Measurements from ENCODE around the gene TTC12. TPM values are rescaled to one million over a fixed set of nuclear protein-coding genes. Genes with fewer than 3 reads are reported as not detected.
A peak's percentile ranks its signal among the peaks of the same experiment; 100 is the strongest.

The TTC12 gene
- total and polyA plus RNA-seq, 2 donors from 2014 or later = 16.7 to 34.4 TPM

GRCh38 chr11:113315811-113316210 lies 1.4 kb downstream of the TTC12 start:
- peak in 2 of 5 donors; percentile 18 to 64 for DNase-seq
- no peak for FAIRE-seq
- intact Hi-C loops (cut with DNase I) = no loop called here
- Histone ChIP-seq H3K4me3 (ENCODE audit: low read length in 3 of 3) (peak overlapping the region in 1 of 3 donors; percentile 85), H3K27me3 (ENCODE audit: control insufficient read depth, insufficient read depth, low read length) (no peaks in the 10 kb centered on the region), H3K9ac (ENCODE audit: low read length in 3 of 3) (peak overlapping the region in 1 of 3 donors; percentile 83), H3K9me3 (ENCODE audit: control insufficient read depth in 2 of 3, insufficient read depth in 1 of 3, low read length in 3 of 3) (peaks cover 0 to 2% (median 0%) of the 10 kb centered on the region in 3 donors), H3K4me1 (ENCODE audit: control insufficient read depth in 2 of 3, insufficient read depth in 2 of 3, low read depth in 1 of 3, low read length in 3 of 3) (peaks cover 0 to 5% (median 2%) of the 10 kb centered on the region in 3 donors), H3K36me3 (ENCODE audit: control insufficient read depth in 2 of 3, insufficient read depth in 3 of 3, low read length in 3 of 3) (no peaks in the 10 kb centered on the region), H3K27ac (ENCODE audit: low read depth in 2 of 2, low read length in 2 of 2) (no peak overlapping the region)
- no peak for TF ChIP-seq CTCF (IDR thresholded peaks at IDR 0.05; ENCODE audit: borderline replicate concordance, extremely low read depth, insufficient read depth)

DNA sequence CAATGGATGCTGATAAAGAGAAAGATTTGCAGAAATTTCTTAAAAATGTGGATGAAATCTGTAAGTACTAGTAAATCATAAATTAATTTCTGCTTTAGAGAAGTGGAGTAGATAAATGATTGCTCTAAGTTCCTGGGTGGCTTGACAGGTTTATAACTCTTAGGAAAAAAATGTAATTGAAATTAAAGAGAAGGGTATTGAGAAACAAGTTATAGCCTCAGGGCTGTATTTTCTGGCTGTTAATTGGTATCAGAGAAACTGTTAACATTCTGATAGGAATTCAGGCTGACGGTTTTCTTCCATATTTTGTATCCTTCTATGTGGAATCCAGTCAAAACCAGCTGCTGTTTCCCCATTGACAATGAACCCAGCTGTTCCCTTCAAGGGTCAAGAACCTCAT lies 1.9 kb downstream of the TTC12 start:
- Histone ChIP-seq H3K27me3 (ENCODE audit: control insufficient read depth, insufficient read depth, low read length) (no peaks in the 10 kb centered on the region), H3K36me3 (ENCODE audit: control insufficient read depth in 2 of 3, insufficient read depth in 3 of 3, low read length in 3 of 3) (no peaks in the 10 kb centered on the region), H3K4me3 (ENCODE audit: low read length in 3 of 3) (no peak overlapping the region), H3K4me1 (ENCODE audit: control insufficient read depth in 2 of 3, insufficient read depth in 2 of 3, low read depth in 1 of 3, low read length in 3 of 3) (peaks cover 0 to 5% (median 2%) of the 10 kb centered on the region in 3 donors), H3K9me3 (ENCODE audit: control insufficient read depth in 2 of 3, insufficient read depth in 1 of 3, low read length in 3 of 3) (peaks cover 0 to 2% (median 0%) of the 10 kb centered on the region in 3 donors), H3K9ac (ENCODE audit: low read length in 3 of 3) (no peak overlapping the region), H3K27ac (ENCODE audit: low read depth in 2 of 2, low read length in 2 of 2) (no peak overlapping the region)
- DNase-seq = no peak
- FAIRE-seq = no peak
- intact Hi-C loops (cut with DNase I) = no loop called here
- TF ChIP-seq CTCF (IDR thresholded peaks at IDR 0.05; ENCODE audit: borderline replicate concordance, extremely low read depth, insufficient read depth) = no peak

DNA sequence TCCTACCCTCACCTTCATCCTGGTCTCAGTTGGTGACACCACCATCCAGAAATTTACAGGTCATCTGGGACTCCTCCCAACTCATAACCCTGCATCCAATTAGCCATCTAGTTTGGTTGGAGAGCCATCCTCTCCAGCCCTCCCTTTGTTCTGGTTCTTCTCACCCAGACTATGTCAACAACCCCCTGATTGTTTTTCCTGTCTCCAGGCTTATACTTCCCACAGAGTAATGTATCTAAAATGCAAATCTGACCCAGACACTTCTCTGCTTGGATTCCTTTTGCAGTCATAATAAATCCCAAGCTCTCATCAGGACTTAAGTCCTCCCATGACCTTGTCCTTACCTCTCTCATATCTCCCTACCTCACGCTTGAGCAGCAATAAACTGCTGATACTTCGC lies 3.0 kb downstream of the TTC12 start:
- Histone ChIP-seq H3K4me1 (ENCODE audit: control insufficient read depth in 2 of 3, insufficient read depth in 2 of 3, low read depth in 1 of 3, low read length in 3 of 3) (peaks cover 0 to 5% (median 2%) of the 10 kb centered on the region in 3 donors), H3K27me3 (ENCODE audit: control insufficient read depth, insufficient read depth, low read length) (no peaks in the 10 kb centered on the region), H3K4me3 (ENCODE audit: low read length in 3 of 3) (no peak overlapping the region), H3K36me3 (ENCODE audit: control insufficient read depth in 2 of 3, insufficient read depth in 3 of 3, low read length in 3 of 3) (no peaks in the 10 kb centered on the region), H3K9me3 (ENCODE audit: control insufficient read depth in 2 of 3, insufficient read depth in 1 of 3, low read length in 3 of 3) (peaks cover 0 to 2% (median 0%) of the 10 kb centered on the region in 3 donors), H3K27ac (ENCODE audit: low read depth in 2 of 2, low read length in 2 of 2) (no peak overlapping the region), H3K9ac (ENCODE audit: low read length in 3 of 3) (no peak overlapping the region)
- intact Hi-C loops (cut with DNase I) = no loop called here
- TF ChIP-seq CTCF (IDR thresholded peaks at IDR 0.05; ENCODE audit: borderline replicate concordance, extremely low read depth, insufficient read depth) = no peak
- DNase-seq (no peak), FAIRE-seq (no peak)

DNA sequence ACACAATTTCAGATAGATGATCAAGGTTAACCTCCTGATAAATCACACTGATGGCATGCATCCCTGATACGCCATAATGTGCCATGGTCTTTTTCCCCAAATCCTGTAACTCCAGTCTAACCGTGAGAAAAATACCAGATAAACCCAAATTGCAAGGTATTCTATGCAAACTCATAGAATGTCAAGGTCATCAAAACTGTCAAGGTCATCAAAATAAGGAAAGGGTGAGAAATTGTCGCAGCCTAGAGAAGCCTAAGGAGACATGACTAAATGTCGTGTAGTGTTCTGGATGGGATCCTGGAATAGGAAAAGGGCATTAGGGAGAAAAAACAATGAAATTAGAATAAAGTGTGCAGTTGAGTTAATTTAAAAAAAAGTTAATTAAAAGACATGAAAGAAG lies 4.7 kb downstream of the TTC12 start:
- intact Hi-C loops (cut with DNase I) = no loop called here
- H3K4me3 ChIP-seq (ENCODE audit: low read length in 3 of 3) = no peak overlapping the region
- DNase-seq = no peak
- H3K4me1 ChIP-seq (ENCODE audit: control insufficient read depth in 2 of 3, insufficient read depth in 2 of 3, low read depth in 1 of 3, low read length in 3 of 3) = peaks cover 0 to 5% (median 2%) of the 10 kb centered on the region in 3 donors
- TF ChIP-seq CTCF (IDR thresholded peaks at IDR 0.05; ENCODE audit: borderline replicate concordance, extremely low read depth, insufficient read depth) = no peak
- FAIRE-seq = no peak
- no peak overlapping the region for H3K27ac ChIP-seq (ENCODE audit: low read depth in 2 of 2, low read length in 2 of 2)
- no peaks in the 10 kb centered on the region for H3K36me3 ChIP-seq (ENCODE audit: control insufficient read depth in 2 of 3, insufficient read depth in 3 of 3, low read length in 3 of 3)
- peaks cover 0 to 2% (median 0%) of the 10 kb centered on the region in 3 donors for H3K9me3 ChIP-seq (ENCODE audit: control insufficient read depth in 2 of 3, insufficient read depth in 1 of 3, low read length in 3 of 3)
- H3K27me3 ChIP-seq (ENCODE audit: control insufficient read depth, insufficient read depth, low read length) = no peaks in the 10 kb centered on the region
- H3K9ac ChIP-seq (ENCODE audit: low read length in 3 of 3) = no peak overlapping the region

Measured in kidney (tissue), 14 donors.